Hematopoietic multipotent progenitor cell (in vitro differentiated cells): ENCODE results near the gene PM20D2. TPM values are rescaled to one million over a fixed set of nuclear protein-coding genes. Genes with fewer than 3 reads are reported as not detected.

ENCODE experiments used
- DNase-seq, 3 donors: peaks; one replicate each; pipeline ENCODE4 v3.0.0-alpha.2; 2011 to 2015; ENCODE audit warnings: low read depth in 2 of 3, low spot score in 2 of 3
- total RNA-seq: library from RNA; depleted of rRNA; stranded (reverse); fragments of >200 nt; gene quantifications from one replicate; pipeline ENCODE4 v1.2.3, GENCODE V29; 2012

The PM20D2 gene
- total RNA-seq, 1 donor, result 14.5 TPM

GRCh38 chr6:89200706-89201215 is 54.9 kb downstream of the PM20D2 start:
- DNase-seq, result no peak

- DNase-seq, result no peak
Observed at GRCh38 chr6:89204096-89204495, 58.2 kb downstream of the PM20D2 start.

- no peak for DNase-seq
Observed at GRCh38 chr6:89205819-89206218, 60.0 kb downstream of the PM20D2 start.

GRCh38 chr6:89208551-89208950 is 62.7 kb downstream of the PM20D2 start:
- DNase-seq, result no peak

- DNase-seq, result no peak
Observed at GRCh38 chr6:89209457-89209856, 63.6 kb downstream of the PM20D2 start.

GRCh38 chr6:89212472-89212871 is 66.6 kb downstream of the PM20D2 start:
- no peak for DNase-seq

- no peak for DNase-seq
Observed at GRCh38 chr6:89214197-89214596, 68.3 kb downstream of the PM20D2 start.

Other genes with a start within 250 kb of the PM20D2 start
- gene RNGTT, start 182.4 kb upstream of the PM20D2 start, total RNA-seq, result 9.4 TPM
- 177 TPM for gene PNRC1, start 65.3 kb upstream of the PM20D2 start, total RNA-seq
- 0.81 TPM for gene SRSF12, start 28.0 kb upstream of the PM20D2 start, total RNA-seq
- gene GABRR1, start 71.3 kb downstream of the PM20D2 start, total RNA-seq, result not detected
- gene GABRR2, start 169.2 kb downstream of the PM20D2 start, total RNA-seq, result 0.27 TPM
- gene UBE2J1, start 206.7 kb downstream of the PM20D2 start, total RNA-seq, result 29.4 TPM